GM19099 (cell line): ENCODE data around the gene KLHL42.

Experiments used
- POLR2A ChIP-seq: IDR thresholded peaks from 3 replicates; pipeline ENCODE4 v1.6.1; 2011; ENCODE audit warnings: low read depth; ENCODE audit not compliant: insufficient read length; ENCODE audit errors: extremely low read depth

Gene KLHL42

GRCh38 chr12:27801630-27802029, 21.6 kb downstream of the KLHL42 start:
- TF ChIP-seq POLR2A: no peak

- TF ChIP-seq POLR2A: no peak
Observed at GRCh38 chr12:27802511-27802910, 22.5 kb downstream of the KLHL42 start.

- no peak for TF ChIP-seq POLR2A
Observed at GRCh38 chr12:27802936-27803335, 22.9 kb downstream of the KLHL42 start.

- TF ChIP-seq POLR2A: no peak
Observed at GRCh38 chr12:27805238-27805637, 25.2 kb downstream of the KLHL42 start.

- TF ChIP-seq POLR2A: no peak
Observed at GRCh38 chr12:27806259-27806658, 26.2 kb downstream of the KLHL42 start.

GRCh38 chr12:27807063-27807703, 27.1 kb downstream of the KLHL42 start:
- no peak for TF ChIP-seq POLR2A

- no peak for TF ChIP-seq POLR2A
Observed at GRCh38 chr12:27808841-27809240, 28.8 kb downstream of the KLHL42 start.

GRCh38 chr12:27810756-27811155, 30.7 kb downstream of the KLHL42 start:
- no peak for TF ChIP-seq POLR2A

- no peak for TF ChIP-seq POLR2A
Observed at GRCh38 chr12:27812502-27812901, 32.5 kb downstream of the KLHL42 start.

GRCh38 chr12:27814411-27814810, 34.4 kb downstream of the KLHL42 start:
- TF ChIP-seq POLR2A: no peak

GRCh38 chr12:27814851-27815591, 35.0 kb downstream of the KLHL42 start:
- TF ChIP-seq POLR2A: no peak

GRCh38 chr12:27817766-27818165, 37.7 kb downstream of the KLHL42 start:
- no peak for TF ChIP-seq POLR2A

GRCh38 chr12:27818401-27818918, 38.4 kb downstream of the KLHL42 start:
- no peak for TF ChIP-seq POLR2A

GRCh38 chr12:27820564-27820963, 40.5 kb downstream of the KLHL42 start:
- no peak for TF ChIP-seq POLR2A

GRCh38 chr12:27821259-27821973, 41.4 kb downstream of the KLHL42 start:
- no peak for TF ChIP-seq POLR2A
